WTC11 (cell line): ENCODE results near the gene DSC3. TPM values are rescaled to one million over a fixed set of nuclear protein-coding genes. Genes with fewer than 3 reads are reported as not detected.
A peak's percentile ranks its signal among the peaks of the same experiment; 100 is the strongest.

Source experiments
- ATAC-seq: fragments of 200-7000 bp; cut with Tn5 transposase; 2 replicates; pipeline ENCODE4 v1.10.0; 2021; ENCODE audit warnings: mild to moderate bottlenecking, moderate library complexity
- CTCF ChIA-PET: fragments of 300-600 bp; sonication (Branson Sonifier 250); formaldehyde crosslinking; loops from one replicate; lab custom pipeline; 2021; ENCODE audit warnings: antibody characterized with exemption; lab: Charles Lee
- POLR2A ChIA-PET: fragments of 350-600 bp; sonication (Branson Sonifier 250); formaldehyde crosslinking; loops from one replicate; lab custom pipeline; 2021; ENCODE audit warnings: antibody characterized with exemption; lab: Charles Lee
- DNase-seq: peaks from one replicate; pipeline ENCODE4 v3.0.0; 2021; ENCODE audit warnings: low spot score
- H3K27ac Mint-ChIP-seq: 2 replicates; pipeline ENCODE4 v1.8.0; 2021; ENCODE audit warnings: mixed read lengths
- H3K27me3 Mint-ChIP-seq: 2 replicates; pipeline ENCODE4 v1.8.0; 2021; ENCODE audit warnings: low read depth, mild to moderate bottlenecking, moderate library complexity, mixed read lengths
- H3K36me3 Mint-ChIP-seq: 2 replicates; pipeline ENCODE4 v1.8.0; 2021; ENCODE audit warnings: mixed read lengths
- H3K4me1 Mint-ChIP-seq: 2 replicates; pipeline ENCODE4 v1.8.0; 2022; ENCODE audit warnings: mixed read lengths
- H3K4me3 Mint-ChIP-seq: 2 replicates; pipeline ENCODE4 v1.8.0; 2021; ENCODE audit warnings: mild to moderate bottlenecking, moderate library complexity, mixed read lengths
- H3K9me3 Mint-ChIP-seq: 2 replicates; pipeline ENCODE4 v1.8.0; 2021; ENCODE audit warnings: mixed read lengths
- CBFB ChIP-seq: sonication (generic); formaldehyde crosslinking; IDR thresholded peaks from 2 replicates; pipeline ENCODE4 v1.8.1; 2022; ENCODE audit warnings: mild to moderate bottlenecking, low read depth, missing genetic modification reagents
- CREM ChIP-seq: sonication (generic); formaldehyde crosslinking; IDR thresholded peaks from 2 replicates; pipeline ENCODE4 v1.8.1; 2022; ENCODE audit warnings: mild to moderate bottlenecking, missing genetic modification reagents, moderate library complexity
- FOXJ3 ChIP-seq: sonication (generic); formaldehyde crosslinking; IDR thresholded peaks from 2 replicates; pipeline ENCODE4 v1.9.0; 2021; ENCODE audit warnings: missing genetic modification reagents, mild to moderate bottlenecking, borderline replicate concordance
- FOXP1 ChIP-seq: sonication (generic); formaldehyde crosslinking; IDR thresholded peaks from 2 replicates; pipeline ENCODE4 v1.8.0; 2022; ENCODE audit warnings: missing genetic modification reagents, mild to moderate bottlenecking, moderate library complexity, borderline replicate concordance
- GRHL2 ChIP-seq: fragments of 250-450 bp; sonication (Bioruptor Pico); IDR thresholded peaks from 2 replicates; pipeline ENCODE4 v1.8.0; 2022; ENCODE audit warnings: mild to moderate bottlenecking, moderate library complexity; ENCODE audit not compliant: insufficient replicate concordance, severe bottlenecking
- HMGA2 ChIP-seq: fragments of 250-450 bp; sonication (Bioruptor Pico); IDR thresholded peaks from 2 replicates; pipeline ENCODE4 v1.4.0; 2021; ENCODE audit warnings: mild to moderate bottlenecking, moderate library complexity
- RORB ChIP-seq: fragments of 250-450 bp; sonication (Bioruptor Pico); IDR thresholded peaks from 2 replicates; pipeline ENCODE4 v1.9.0; 2021; ENCODE audit warnings: mild to moderate bottlenecking
- SOX15 ChIP-seq: fragments of 250-450 bp; sonication (Bioruptor Pico); IDR thresholded peaks from 2 replicates; pipeline ENCODE4 v1.9.0; 2021; ENCODE audit warnings: mild to moderate bottlenecking
- TEAD4 ChIP-seq: sonication (generic); formaldehyde crosslinking; IDR thresholded peaks from 2 replicates; pipeline ENCODE4 v1.8.0; 2022; ENCODE audit warnings: mild to moderate bottlenecking, missing genetic modification reagents
- ZNF138 ChIP-seq: sonication (generic); formaldehyde crosslinking; conservative IDR thresholded peaks from 2 replicates; pipeline ENCODE4 v1.8.1; 2022; ENCODE audit warnings: mild to moderate bottlenecking, moderate library complexity, missing genetic modification reagents
- ZNF396 ChIP-seq: fragments of 250-450 bp; sonication (Bioruptor Pico); IDR thresholded peaks from 2 replicates; pipeline ENCODE4 v1.8.0; 2021; ENCODE audit warnings: mild to moderate bottlenecking, moderate library complexity, borderline replicate concordance
- ZNF512 ChIP-seq: sonication (generic); formaldehyde crosslinking; IDR thresholded peaks from 2 replicates; pipeline ENCODE4 v1.8.1; 2022; ENCODE audit warnings: missing genetic modification reagents, borderline replicate concordance
- ZNF671 ChIP-seq: fragments of 250-450 bp; sonication (Bioruptor Pico); IDR thresholded peaks from 2 replicates; pipeline ENCODE4 v1.8.0; 2021; ENCODE audit warnings: mild to moderate bottlenecking
- total RNA-seq: library from RNA; stranded (reverse); gene quantifications from 3 replicates; pipeline ENCODE4 v1.2.3, GENCODE V29; 2021
- TF ChIP-seq, protein P1 (sequence below): sonication (generic); formaldehyde crosslinking; IDR thresholded peaks from 2 replicates; pipeline ENCODE4 v1.8.0; 2023; ENCODE audit warnings: missing genetic modification reagents, mild to moderate bottlenecking, borderline replicate concordance
- TF ChIP-seq, protein P2 (sequence below): sonication (generic); formaldehyde crosslinking; IDR thresholded peaks from 2 replicates; pipeline ENCODE4 v1.8.0; 2023; ENCODE audit warnings: mild to moderate bottlenecking, missing genetic modification reagents
- TF ChIP-seq, protein P3 (sequence below): fragments of 250-450 bp; sonication (Bioruptor Pico); IDR thresholded peaks from 2 replicates; pipeline ENCODE4 v2.1.2; 2022; ENCODE audit warnings: mild to moderate bottlenecking, moderate library complexity
- TF ChIP-seq, protein P4 (sequence below): sonication (generic); formaldehyde crosslinking; IDR thresholded peaks from 2 replicates; pipeline ENCODE4 v1.8.1; 2023; ENCODE audit warnings: mild to moderate bottlenecking, missing genetic modification reagents, borderline replicate concordance

Gene DSC3
- total RNA-seq, 1 experiment from 2014 or later: 2.6 TPM

DNA sequence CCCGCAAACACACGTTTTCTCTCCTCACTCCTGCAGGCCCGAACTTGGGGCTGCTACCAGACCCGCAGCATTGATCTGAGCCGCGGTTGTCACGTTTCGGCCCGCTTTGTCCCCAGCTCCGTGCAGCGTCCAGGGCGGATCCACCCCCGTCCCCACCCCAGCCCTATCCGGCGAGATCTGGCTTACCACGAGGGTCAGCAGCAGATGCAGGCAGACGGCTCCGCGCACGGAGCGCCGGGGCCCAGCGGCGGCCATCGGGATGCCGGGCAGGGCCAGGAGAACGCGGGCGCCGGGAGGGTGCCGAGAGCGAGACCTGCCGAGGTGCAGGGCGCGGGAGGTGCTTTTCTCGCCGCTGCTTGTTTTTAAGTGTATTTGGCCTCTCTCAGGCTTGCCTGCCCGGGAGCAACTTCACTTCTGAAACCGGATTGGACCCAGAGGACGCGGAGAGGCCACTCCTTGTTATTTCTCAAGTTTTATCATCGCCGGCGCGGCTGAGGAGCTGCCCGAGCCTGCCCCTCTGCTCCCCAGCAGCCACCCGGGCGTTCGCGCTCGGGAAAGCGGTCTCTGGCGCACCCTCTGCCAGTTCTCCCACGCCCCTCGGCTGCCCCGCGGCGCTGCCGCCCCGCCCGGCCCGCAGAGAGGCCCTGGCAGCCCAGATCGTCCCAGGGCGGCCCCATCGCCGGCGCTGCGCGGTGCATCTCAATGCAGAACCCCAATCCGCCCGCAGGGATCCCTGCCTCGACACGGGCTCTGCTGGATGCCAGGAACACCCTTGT is at the start of gene DSC3 (continued):
- TF ChIP-seq, protein P1, sequence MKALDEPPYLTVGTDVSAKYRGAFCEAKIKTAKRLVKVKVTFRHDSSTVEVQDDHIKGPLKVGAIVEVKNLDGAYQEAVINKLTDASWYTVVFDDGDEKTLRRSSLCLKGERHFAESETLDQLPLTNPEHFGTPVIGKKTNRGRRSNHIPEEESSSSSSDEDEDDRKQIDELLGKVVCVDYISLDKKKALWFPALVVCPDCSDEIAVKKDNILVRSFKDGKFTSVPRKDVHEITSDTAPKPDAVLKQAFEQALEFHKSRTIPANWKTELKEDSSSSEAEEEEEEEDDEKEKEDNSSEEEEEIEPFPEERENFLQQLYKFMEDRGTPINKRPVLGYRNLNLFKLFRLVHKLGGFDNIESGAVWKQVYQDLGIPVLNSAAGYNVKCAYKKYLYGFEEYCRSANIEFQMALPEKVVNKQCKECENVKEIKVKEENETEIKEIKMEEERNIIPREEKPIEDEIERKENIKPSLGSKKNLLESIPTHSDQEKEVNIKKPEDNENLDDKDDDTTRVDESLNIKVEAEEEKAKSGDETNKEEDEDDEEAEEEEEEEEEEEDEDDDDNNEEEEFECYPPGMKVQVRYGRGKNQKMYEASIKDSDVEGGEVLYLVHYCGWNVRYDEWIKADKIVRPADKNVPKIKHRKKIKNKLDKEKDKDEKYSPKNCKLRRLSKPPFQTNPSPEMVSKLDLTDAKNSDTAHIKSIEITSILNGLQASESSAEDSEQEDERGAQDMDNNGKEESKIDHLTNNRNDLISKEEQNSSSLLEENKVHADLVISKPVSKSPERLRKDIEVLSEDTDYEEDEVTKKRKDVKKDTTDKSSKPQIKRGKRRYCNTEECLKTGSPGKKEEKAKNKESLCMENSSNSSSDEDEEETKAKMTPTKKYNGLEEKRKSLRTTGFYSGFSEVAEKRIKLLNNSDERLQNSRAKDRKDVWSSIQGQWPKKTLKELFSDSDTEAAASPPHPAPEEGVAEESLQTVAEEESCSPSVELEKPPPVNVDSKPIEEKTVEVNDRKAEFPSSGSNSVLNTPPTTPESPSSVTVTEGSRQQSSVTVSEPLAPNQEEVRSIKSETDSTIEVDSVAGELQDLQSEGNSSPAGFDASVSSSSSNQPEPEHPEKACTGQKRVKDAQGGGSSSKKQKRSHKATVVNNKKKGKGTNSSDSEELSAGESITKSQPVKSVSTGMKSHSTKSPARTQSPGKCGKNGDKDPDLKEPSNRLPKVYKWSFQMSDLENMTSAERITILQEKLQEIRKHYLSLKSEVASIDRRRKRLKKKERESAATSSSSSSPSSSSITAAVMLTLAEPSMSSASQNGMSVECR (CRISPR knock-in tag): no peak
- TF ChIP-seq, protein P2, sequence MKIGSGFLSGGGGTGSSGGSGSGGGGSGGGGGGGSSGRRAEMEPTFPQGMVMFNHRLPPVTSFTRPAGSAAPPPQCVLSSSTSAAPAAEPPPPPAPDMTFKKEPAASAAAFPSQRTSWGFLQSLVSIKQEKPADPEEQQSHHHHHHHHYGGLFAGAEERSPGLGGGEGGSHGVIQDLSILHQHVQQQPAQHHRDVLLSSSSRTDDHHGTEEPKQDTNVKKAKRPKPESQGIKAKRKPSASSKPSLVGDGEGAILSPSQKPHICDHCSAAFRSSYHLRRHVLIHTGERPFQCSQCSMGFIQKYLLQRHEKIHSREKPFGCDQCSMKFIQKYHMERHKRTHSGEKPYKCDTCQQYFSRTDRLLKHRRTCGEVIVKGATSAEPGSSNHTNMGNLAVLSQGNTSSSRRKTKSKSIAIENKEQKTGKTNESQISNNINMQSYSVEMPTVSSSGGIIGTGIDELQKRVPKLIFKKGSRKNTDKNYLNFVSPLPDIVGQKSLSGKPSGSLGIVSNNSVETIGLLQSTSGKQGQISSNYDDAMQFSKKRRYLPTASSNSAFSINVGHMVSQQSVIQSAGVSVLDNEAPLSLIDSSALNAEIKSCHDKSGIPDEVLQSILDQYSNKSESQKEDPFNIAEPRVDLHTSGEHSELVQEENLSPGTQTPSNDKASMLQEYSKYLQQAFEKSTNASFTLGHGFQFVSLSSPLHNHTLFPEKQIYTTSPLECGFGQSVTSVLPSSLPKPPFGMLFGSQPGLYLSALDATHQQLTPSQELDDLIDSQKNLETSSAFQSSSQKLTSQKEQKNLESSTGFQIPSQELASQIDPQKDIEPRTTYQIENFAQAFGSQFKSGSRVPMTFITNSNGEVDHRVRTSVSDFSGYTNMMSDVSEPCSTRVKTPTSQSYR (CRISPR knock-in tag): peak; percentile 89; the same call in 1 of the 2 replicates
- peak; percentile 66; the same call in 1 of the 2 replicates for TF ChIP-seq FOXP1 (CRISPR knock-in tag)
- TF ChIP-seq, protein P3, sequence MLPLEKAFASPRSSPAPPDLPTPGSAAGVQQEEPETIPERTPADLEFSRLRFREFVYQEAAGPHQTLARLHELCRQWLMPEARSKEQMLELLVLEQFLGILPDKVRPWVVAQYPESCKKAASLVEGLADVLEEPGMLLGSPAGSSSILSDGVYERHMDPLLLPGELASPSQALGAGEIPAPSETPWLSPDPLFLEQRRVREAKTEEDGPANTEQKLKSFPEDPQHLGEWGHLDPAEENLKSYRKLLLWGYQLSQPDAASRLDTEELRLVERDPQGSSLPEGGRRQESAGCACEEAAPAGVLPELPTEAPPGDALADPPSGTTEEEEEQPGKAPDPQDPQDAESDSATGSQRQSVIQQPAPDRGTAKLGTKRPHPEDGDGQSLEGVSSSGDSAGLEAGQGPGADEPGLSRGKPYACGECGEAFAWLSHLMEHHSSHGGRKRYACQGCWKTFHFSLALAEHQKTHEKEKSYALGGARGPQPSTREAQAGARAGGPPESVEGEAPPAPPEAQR (CRISPR knock-in tag): no peak

GRCh38 chr18:31091350-31091749 is 48.8 kb upstream of the DSC3 start:
- Mint-ChIP-seq H3K9me3 (peaks cover 3% of the 10 kb centered on the region; the same call in 1 of the 2 replicates), H3K4me1 (peaks cover 12% of the 10 kb centered on the region), H3K36me3 (peaks cover 41% of the 10 kb centered on the region), H3K4me3 (no peak overlapping the region), H3K27me3 (no peaks in the 10 kb centered on the region), H3K27ac (no peak overlapping the region)
- TF ChIP-seq ZNF671 (CRISPR knock-in tag): no peak
- ChIA-PET CTCF (no interaction called here), POLR2A (no interaction called here)
- ATAC-seq (no peak), DNase-seq (no peak)

GRCh38 chr18:31088532-31088931 is 46.0 kb upstream of the DSC3 start:
- Mint-ChIP-seq H3K4me1 (no peaks in the 10 kb centered on the region), H3K4me3 (no peak overlapping the region), H3K36me3 (peaks cover 47% of the 10 kb centered on the region), H3K27me3 (no peaks in the 10 kb centered on the region), H3K27ac (no peak overlapping the region), H3K9me3 (peaks cover 3% of the 10 kb centered on the region; the same call in 1 of the 2 replicates)
- ATAC-seq: no peak
- ChIA-PET CTCF (no interaction called here), POLR2A (no interaction called here)
- no peak for DNase-seq
- TF ChIP-seq GRHL2 (CRISPR knock-in tag): no peak
- no peak for TF ChIP-seq TEAD4 (CRISPR knock-in tag)
- no peak for TF ChIP-seq FOXJ3 (CRISPR knock-in tag)
- no peak for TF ChIP-seq HMGA2 (CRISPR knock-in tag)
- TF ChIP-seq ZNF512 (CRISPR knock-in tag): no peak
- TF ChIP-seq CBFB (CRISPR knock-in tag): no peak
- no peak for TF ChIP-seq RORB
- TF ChIP-seq SOX15 (CRISPR knock-in tag): no peak
- TF ChIP-seq ZNF138 (CRISPR knock-in tag): no peak
- TF ChIP-seq, protein P4, sequence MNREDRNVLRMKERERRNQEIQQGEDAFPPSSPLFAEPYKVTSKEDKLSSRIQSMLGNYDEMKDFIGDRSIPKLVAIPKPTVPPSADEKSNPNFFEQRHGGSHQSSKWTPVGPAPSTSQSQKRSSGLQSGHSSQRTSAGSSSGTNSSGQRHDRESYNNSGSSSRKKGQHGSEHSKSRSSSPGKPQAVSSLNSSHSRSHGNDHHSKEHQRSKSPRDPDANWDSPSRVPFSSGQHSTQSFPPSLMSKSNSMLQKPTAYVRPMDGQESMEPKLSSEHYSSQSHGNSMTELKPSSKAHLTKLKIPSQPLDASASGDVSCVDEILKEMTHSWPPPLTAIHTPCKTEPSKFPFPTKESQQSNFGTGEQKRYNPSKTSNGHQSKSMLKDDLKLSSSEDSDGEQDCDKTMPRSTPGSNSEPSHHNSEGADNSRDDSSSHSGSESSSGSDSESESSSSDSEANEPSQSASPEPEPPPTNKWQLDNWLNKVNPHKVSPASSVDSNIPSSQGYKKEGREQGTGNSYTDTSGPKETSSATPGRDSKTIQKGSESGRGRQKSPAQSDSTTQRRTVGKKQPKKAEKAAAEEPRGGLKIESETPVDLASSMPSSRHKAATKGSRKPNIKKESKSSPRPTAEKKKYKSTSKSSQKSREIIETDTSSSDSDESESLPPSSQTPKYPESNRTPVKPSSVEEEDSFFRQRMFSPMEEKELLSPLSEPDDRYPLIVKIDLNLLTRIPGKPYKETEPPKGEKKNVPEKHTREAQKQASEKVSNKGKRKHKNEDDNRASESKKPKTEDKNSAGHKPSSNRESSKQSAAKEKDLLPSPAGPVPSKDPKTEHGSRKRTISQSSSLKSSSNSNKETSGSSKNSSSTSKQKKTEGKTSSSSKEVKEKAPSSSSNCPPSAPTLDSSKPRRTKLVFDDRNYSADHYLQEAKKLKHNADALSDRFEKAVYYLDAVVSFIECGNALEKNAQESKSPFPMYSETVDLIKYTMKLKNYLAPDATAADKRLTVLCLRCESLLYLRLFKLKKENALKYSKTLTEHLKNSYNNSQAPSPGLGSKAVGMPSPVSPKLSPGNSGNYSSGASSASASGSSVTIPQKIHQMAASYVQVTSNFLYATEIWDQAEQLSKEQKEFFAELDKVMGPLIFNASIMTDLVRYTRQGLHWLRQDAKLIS (CRISPR knock-in tag): no peak
- TF ChIP-seq ZNF396 (CRISPR knock-in tag): no peak
- TF ChIP-seq CREM (CRISPR knock-in tag): no peak
